CD14-positive monocyte (primary cell): Measurements from ENCODE around the gene PER1. TPM values are rescaled to one million over a fixed set of nuclear protein-coding genes. Genes with fewer than 3 reads are reported as not detected.

ENCODE experiments used
- DNase-seq, 3 donors: peaks; one replicate each; pipeline ENCODE4 v3.0.0-alpha.2; 2011 to 2022
- H2AFZ ChIP-seq: 2 replicates; pipeline ENCODE4 v1.6.0; 2012; ENCODE audit warnings: mild to moderate bottlenecking, low read depth, low read length, inconsistent platforms; ENCODE audit not compliant: insufficient read depth, poor library complexity, severe bottlenecking
- H3K27ac ChIP-seq, 2 donors: 1 replicate in 1 of 2; 2 replicates in 1 of 2; pipeline ENCODE4 v1.5.1; 2012 to 2013; ENCODE audit warnings: low read length in 2 of 2, control low read depth in 1 of 2, inconsistent platforms in 1 of 2, low read depth in 1 of 2, mild to moderate bottlenecking in 1 of 2
- H3K27me3 ChIP-seq, 2 donors: one replicate each; pipeline versions ENCODE4 v1.6.0 to v1.6.1; 2011 to 2013; ENCODE audit warnings: low read length in 2 of 2; ENCODE audit not compliant: control insufficient read depth in 2 of 2, insufficient read depth in 2 of 2
- H3K36me3 ChIP-seq, 2 donors: replicated peaks in 1 of 2; 1 replicate in 1 of 2; 2 replicates in 1 of 2; pipeline versions ENCODE4 v1.5.1 to v1.6.1; 2012 to 2013; ENCODE audit warnings: low read length in 2 of 2, control low read depth in 1 of 2, inconsistent platforms in 1 of 2, mild to moderate bottlenecking in 1 of 2; ENCODE audit not compliant: insufficient read depth in 2 of 2, control insufficient read depth in 1 of 2
- H3K4me1 ChIP-seq, 2 donors: 1 replicate in 1 of 2; 2 replicates in 1 of 2; pipeline versions ENCODE4 v1.5.1 to v1.6.1; 2012 to 2013; ENCODE audit warnings: low read length in 2 of 2, control low read depth in 1 of 2, inconsistent platforms in 1 of 2, mild to moderate bottlenecking in 1 of 2, moderate library complexity in 1 of 2; ENCODE audit not compliant: insufficient read depth in 2 of 2, control insufficient read depth in 1 of 2
- H3K4me2 ChIP-seq: replicated peaks from 2 replicates; pipeline ENCODE3; 2012; ENCODE audit warnings: low read length, moderate library complexity, mild to moderate bottlenecking; ENCODE audit not compliant: poor library complexity, severe bottlenecking; ENCODE audit errors: extremely low read depth
- H3K4me3 ChIP-seq, 3 experiments: fragments of 200-600 bp in 1 of 3; sonication (generic) in 1 of 3; replicated peaks in 1 of 3; 1 replicate in 2 of 3; 2 replicates in 1 of 3; pipeline ENCODE4 v1.5.1; 2011 to 2013; ENCODE audit warnings: low read length in 3 of 3, mild to moderate bottlenecking in 3 of 3, control low read depth in 2 of 3, low read depth in 2 of 3, inconsistent platforms in 1 of 3, moderate library complexity in 1 of 3
- H3K79me2 ChIP-seq: 2 replicates; pipeline ENCODE4 v1.6.0; 2012; ENCODE audit warnings: mild to moderate bottlenecking, control low read depth, inconsistent platforms, low read length, moderate library complexity; ENCODE audit not compliant: insufficient read depth
- H3K9ac ChIP-seq: 2 replicates; pipeline ENCODE4 v1.6.0; 2017; ENCODE audit warnings: low read length, mild to moderate bottlenecking; ENCODE audit not compliant: insufficient read depth, poor library complexity, severe bottlenecking
- H3K9me3 ChIP-seq, 2 donors: replicated peaks in 1 of 2; 1 replicate in 1 of 2; 2 replicates in 1 of 2; pipeline versions ENCODE4 v1.5.1 to v1.6.1; 2012 to 2013; ENCODE audit warnings: low read length in 2 of 2, control low read depth in 1 of 2; ENCODE audit not compliant: control insufficient read depth in 1 of 2, insufficient read depth in 1 of 2
- H4K20me1 ChIP-seq: 2 replicates; pipeline ENCODE4 v1.6.0; 2012; ENCODE audit warnings: mild to moderate bottlenecking, low read length, control low read depth, moderate library complexity; ENCODE audit not compliant: insufficient read depth
- H3K27ac Mint-ChIP-seq, 7 donors: one replicate each; pipeline ENCODE4 v1.8.0; 2020; ENCODE audit warnings: mild to moderate bottlenecking in 7 of 7, mixed read lengths in 7 of 7, moderate library complexity in 6 of 7, inconsistent platforms in 2 of 7
- H3K27me3 Mint-ChIP-seq, 3 donors: one replicate each; pipeline ENCODE4 v1.8.0; 2021 to 2022; ENCODE audit warnings: low read depth in 3 of 3, mild to moderate bottlenecking in 3 of 3, mixed read lengths in 3 of 3, moderate library complexity in 3 of 3, inconsistent platforms in 1 of 3
- H3K36me3 Mint-ChIP-seq, 2 donors: one replicate each; pipeline ENCODE4 v1.8.0; 2020; ENCODE audit warnings: mixed read lengths in 2 of 2, inconsistent platforms in 1 of 2, mild to moderate bottlenecking in 1 of 2
- H3K4me1 Mint-ChIP-seq: one replicate; pipeline ENCODE4 v1.8.0; 2020; ENCODE audit warnings: mild to moderate bottlenecking, mixed read lengths
- H3K4me3 Mint-ChIP-seq, 2 donors: one replicate each; pipeline ENCODE4 v1.8.0; 2020; ENCODE audit warnings: mild to moderate bottlenecking in 2 of 2, mixed read lengths in 2 of 2, moderate library complexity in 1 of 2
- H3K9me3 Mint-ChIP-seq, 7 donors: one replicate each; pipeline ENCODE4 v1.8.0; 2020 to 2022; ENCODE audit warnings: mixed read lengths in 7 of 7, mild to moderate bottlenecking in 6 of 7, moderate library complexity in 6 of 7, inconsistent platforms in 2 of 7
- CTCF ChIP-seq: fragments of 200-600 bp; IDR thresholded peaks from one replicate; pipeline ENCODE4 v1.8.0; 2022; ENCODE audit warnings: antibody characterized with exemption, mild to moderate bottlenecking
- WGBS: methylation state at CpG from one replicate; pipeline ENCODE4 v1.1.5; 2013; ENCODE audit warnings: missing lambda C conversion rate; ENCODE audit not compliant: insufficient coverage; 5-methylcytosine and 5-hydroxymethylcytosine counted together
- intact Hi-C, 2 donors: fragments of 100-400 bp; cut with micrococcal nuclease; formaldehyde crosslinking; loops; one replicate each; pipeline versions ENCODE4 v1.15.0 to v1.15.1; 2023
- polyA plus RNA-seq, 3 donors: library from polyadenylated mRNA; depleted of rRNA in 1 of 3; unstranded in 2 of 3; stranded (reverse) in 1 of 3; fragments of 300-500 nt in 2 of 3; fragments of >200 nt in 1 of 3; fragmentation: Illumina TruSeq in 2 of 3; gene quantifications; 1 replicate in 2 of 3; 2 replicates in 1 of 3; pipeline ENCODE4 v1.2.3, GENCODE V29; 2012 to 2021

Gene PER1
- polyA plus RNA-seq, 3 donors: 5.6 to 457 (median 9.6) TPM

GRCh38 chr17:8189711-8190477 lies 37.7 kb upstream of the PER1 start, which contains the start of gene BORCS6:
Gene BORCS6 (minus strand): TSS chr17:8190180. CDS start chr17:8190140, 40 bp downstream.
- Mint-ChIP-seq H3K27me3 (peaks cover 0 to 5% (median under 1%) of the 10 kb centered on the region in 3 donors), H3K27ac (peak within 1 kb of the TSS in 6 of 7 donors; percentile 88 to 94 (median 92)), H3K4me1 (peaks cover 9% of the 10 kb centered on the region), H3K9me3 (peaks cover 0 to under 1% (median 0%) of the 10 kb centered on the region in 7 donors), H3K36me3 (no peaks in the 10 kb centered on the region), H3K4me3 (no peak within 1 kb of the TSS)
- intact Hi-C loops: loop anchor here (2.0 to 10.0 kb wide), 4 partner anchors 33 to 68 kb away; partner anchors contain the start of genes CTC1 (in 1 of the 2), HES7 (in 1 of the 2), PER1 (in 1 of the 2) and PFAS (in 1 of the 2)
- peak; percentile 96 to 98 (median 98) for DNase-seq
- peaks cover 65 to 73% of the 10 kb centered on the region in 2 donors for H3K4me1 ChIP-seq
- H3K4me3 ChIP-seq: peak within 1 kb of the TSS; percentile 82 to 90 (median 87)
- H3K79me2 ChIP-seq: peaks cover 23% of the 10 kb centered on the region
- no peaks in the 10 kb centered on the region for H3K36me3 ChIP-seq
- H3K4me2 ChIP-seq: peak within 1 kb of the TSS; percentile 96
- TF ChIP-seq CTCF: no peak
- peak within 1 kb of the TSS; percentile 79 for H3K9ac ChIP-seq
- H4K20me1 ChIP-seq: peaks cover 28% of the 10 kb centered on the region
- H3K27ac ChIP-seq: peak within 1 kb of the TSS; percentile 78 to 89
- no peaks in the 10 kb centered on the region for H3K9me3 ChIP-seq
- under 1% methylated on average over 66 of the region's 70 CpGs for WGBS
- H3K27me3 ChIP-seq: no peaks in the 10 kb centered on the region
- H2AFZ ChIP-seq: peak within 1 kb of the TSS; percentile 85

- Mint-ChIP-seq H3K36me3 (no peaks in the 10 kb centered on the region), H3K27me3 (peaks cover 0 to 5% (median 2%) of the 10 kb centered on the region in 3 donors), H3K4me3 (no peak overlapping the region), H3K9me3 (peaks cover 0 to 3% (median 0%) of the 10 kb centered on the region in 7 donors), H3K27ac (peak overlapping the region in 6 of 7 donors; percentile 79 to 94 (median 92)), H3K4me1 (peaks cover 11% of the 10 kb centered on the region)
- TF ChIP-seq CTCF: no peak
- Histone ChIP-seq H3K27me3 (no peaks in the 10 kb centered on the region), H3K9me3 (no peaks in the 10 kb centered on the region), H3K36me3 (no peaks in the 10 kb centered on the region), H3K27ac (peak overlapping the region; percentile 78 to 89), H3K4me3 (peak overlapping the region; percentile 82 to 90 (median 87)), H3K4me2 (peak overlapping the region; percentile 96), H3K79me2 (peaks cover 23% of the 10 kb centered on the region), H2AFZ (peak overlapping the region; percentile 85), H4K20me1 (peaks cover 28% of the 10 kb centered on the region), H3K4me1 (peaks cover 65 to 76% of the 10 kb centered on the region in 2 donors), H3K9ac (peak overlapping the region; percentile 79)
- intact Hi-C loops: loop anchor here (5.0 to 10.0 kb wide), 3 partner anchors 37 to 67 kb away; partner anchors contain the start of genes CTC1 (in 1 of the 2), HES7 (in 1 of the 2), PER1 (in 1 of the 2) and PFAS (in 1 of the 2)
- DNase-seq: peak in 1 of 3 donors; percentile 26
- WGBS: 9% methylated on average over 67 of the region's 67 CpGs
These were observed 37.0 kb upstream of the PER1 start for GRCh38 chr17:8189041-8189710.
